ENCODE data around the gene BEX2. TPM values are rescaled to one million over a fixed set of nuclear protein-coding genes. Genes with fewer than 3 reads are reported as not detected.
"Not testable (repeated sequence)": the region's sequence is repeated elsewhere in the genome, so short reads cannot be mapped to it uniquely, and the experiment has no call there.

BEX2 gene
- total RNA-seq, 4 donors from 2014 or later = 2.8 to 13.1 (median 12.6) TPM; not detected in 1

GRCh38 chrX:103309860-103310554, 783 bp downstream of the BEX2 start:
- DNase-seq (ENCODE audit: low spot score) (no peak), ATAC-seq (ENCODE audit: low FRiP score) (peak; percentile 24)
- no peak for TF ChIP-seq CTCF (IDR thresholded peaks at IDR 0.05)

- not testable (repeated sequence) for DNase-seq (ENCODE audit: low spot score); ATAC-seq (ENCODE audit: low FRiP score)
Measured at GRCh38 chrX:103305666-103306065, 5.1 kb downstream of the BEX2 start.

- no peak for ATAC-seq (ENCODE audit: low FRiP score)
- DNase-seq (ENCODE audit: low spot score) = no peak
- TF ChIP-seq CTCF (IDR thresholded peaks at IDR 0.05) = no peak
Measured at GRCh38 chrX:103304705-103305104, 6.1 kb downstream of the BEX2 start.

- no peak for DNase-seq (ENCODE audit: low spot score)
- ATAC-seq (ENCODE audit: low FRiP score) = no peak
- no peak for TF ChIP-seq CTCF (IDR thresholded peaks at IDR 0.05)
Measured at GRCh38 chrX:103293118-103293517, 17.7 kb downstream of the BEX2 start.

- ATAC-seq (ENCODE audit: low FRiP score) (no peak), DNase-seq (ENCODE audit: low spot score) (no peak)
- no peak for TF ChIP-seq CTCF (IDR thresholded peaks at IDR 0.05)
Measured at GRCh38 chrX:103279624-103280023, 31.2 kb downstream of the BEX2 start.

GRCh38 chrX:103276581-103277002, 34.2 kb downstream of the BEX2 start, which contains the start of gene TCEAL5:
TCEAL5 (minus strand) TSS chrX:103276750; CDS start chrX:103274563, 2,187 bp downstream.
- no peak for TF ChIP-seq CTCF (IDR thresholded peaks at IDR 0.05)
- peak; percentile 66 for ATAC-seq (ENCODE audit: low FRiP score)
- DNase-seq (ENCODE audit: low spot score) = no peak

GRCh38 chrX:103275947-103276567, 34.7 kb downstream of the BEX2 start:
- TF ChIP-seq CTCF (IDR thresholded peaks at IDR 0.05) = no peak
- ATAC-seq (ENCODE audit: low FRiP score) (peak; percentile 19), DNase-seq (ENCODE audit: low spot score) (no peak)

All from omental fat pad (tissue), 4 donors.